ENCODE results near the gene LMO7. TPM values are rescaled to one million over a fixed set of nuclear protein-coding genes. Genes with fewer than 3 reads are reported as not detected.

LMO7 gene
- total and polyA plus RNA-seq, 8 donors: 17.1 to 214 (median 72.4) TPM

- Histone ChIP-seq H3K4me3 (no peak overlapping the region), H3K27ac (peak overlapping the region in 4 of 5 donors; percentile 18 to 77 (median 47)), H3K27me3 (no peaks in the 10 kb centered on the region), H3K4me1 (peaks cover 0 to 17% (median 0%) of the 10 kb centered on the region in 4 donors), H3K36me3 (no peaks in the 10 kb centered on the region), H3K9me3 (no peaks in the 10 kb centered on the region)
- WGBS, 5 donors: 56 to 70% (median 68%) methylated on average over 5 of the region's 5 CpGs
- DNase-seq: no peak
- no peak for TF ChIP-seq POLR2AphosphoS5 (IDR thresholded peaks at IDR 0.05)
- no peak for TF ChIP-seq POLR2A (IDR thresholded peaks at IDR 0.05)
- TF ChIP-seq CTCF (IDR thresholded peaks at IDR 0.05): no peak
- no peak for TF ChIP-seq EP300 (IDR thresholded peaks at IDR 0.05)
- intact Hi-C loops (cut with DNase I; ENCODE audit: low total_unique reads): no loop called here
Measured at GRCh38 chr13:75907044-75907443, 270.9 kb downstream of the LMO7 start.

GRCh38 chr13:75908141-75908540 lies 272.0 kb downstream of the LMO7 start:
- Histone ChIP-seq H3K4me3 (no peak overlapping the region), H3K9me3 (no peaks in the 10 kb centered on the region), H3K27ac (peak overlapping the region in 3 of 5 donors; percentile 14 to 77 (median 56)), H3K36me3 (no peaks in the 10 kb centered on the region), H3K27me3 (no peaks in the 10 kb centered on the region), H3K4me1 (peaks cover 0 to 14% (median 0%) of the 10 kb centered on the region in 4 donors)
- intact Hi-C loops (cut with DNase I; ENCODE audit: low total_unique reads): no loop called here
- TF ChIP-seq CTCF (IDR thresholded peaks at IDR 0.05) (no peak), POLR2AphosphoS5 (IDR thresholded peaks at IDR 0.05) (peak in 1 of 3 donors; percentile 31), EP300 (IDR thresholded peaks at IDR 0.05) (peak; percentile 63)
- WGBS, 5 donors: 50 to 77% (median 67%) methylated on average over 4 of the region's 4 CpGs
- peak in 1 of 2 donors; percentile 55 for DNase-seq

Other genes with a start within 250 kb of the LMO7 start
- 10 to 100 TPM; 26.8 to 47.8 (median 39.1) TPM for gene TBC1D4, start 154.2 kb upstream of the LMO7 start, total RNA-seq
- gene TBC1D4, start 154.2 kb upstream of the LMO7 start, polyA plus RNA-seq: 1 to 10 TPM; 4.9 to 7.2 (median 6.2) TPM
- 100 to 1,000 TPM in 2 of 5 donors, 10 to 100 TPM in 3; 15.4 to 372 (median 71.2) TPM for gene COMMD6, start 98.5 kb upstream of the LMO7 start, total RNA-seq
- gene COMMD6, start 98.5 kb upstream of the LMO7 start, polyA plus RNA-seq: 100 to 1,000 TPM; 132 to 232 (median 172) TPM
- 10 to 100 TPM in 2 of 5 donors, 1 to 10 TPM in 2, not detected in 1; 4.1 to 23.9 (median 10.9) TPM for gene UCHL3, start 86.5 kb upstream of the LMO7 start, total RNA-seq
- 10 to 100 TPM; 38.8 to 42.2 (median 41.7) TPM for gene UCHL3, start 86.5 kb upstream of the LMO7 start, polyA plus RNA-seq

All from stomach (tissue), 9 donors.